Right kidney (tissue), 1 donor: ENCODE data around the gene SEC22A.

ENCODE experiments used
- DNase-seq: peaks from one replicate; pipeline ENCODE4 v3.0.0-alpha.2; 2016

The SEC22A gene

DNA sequence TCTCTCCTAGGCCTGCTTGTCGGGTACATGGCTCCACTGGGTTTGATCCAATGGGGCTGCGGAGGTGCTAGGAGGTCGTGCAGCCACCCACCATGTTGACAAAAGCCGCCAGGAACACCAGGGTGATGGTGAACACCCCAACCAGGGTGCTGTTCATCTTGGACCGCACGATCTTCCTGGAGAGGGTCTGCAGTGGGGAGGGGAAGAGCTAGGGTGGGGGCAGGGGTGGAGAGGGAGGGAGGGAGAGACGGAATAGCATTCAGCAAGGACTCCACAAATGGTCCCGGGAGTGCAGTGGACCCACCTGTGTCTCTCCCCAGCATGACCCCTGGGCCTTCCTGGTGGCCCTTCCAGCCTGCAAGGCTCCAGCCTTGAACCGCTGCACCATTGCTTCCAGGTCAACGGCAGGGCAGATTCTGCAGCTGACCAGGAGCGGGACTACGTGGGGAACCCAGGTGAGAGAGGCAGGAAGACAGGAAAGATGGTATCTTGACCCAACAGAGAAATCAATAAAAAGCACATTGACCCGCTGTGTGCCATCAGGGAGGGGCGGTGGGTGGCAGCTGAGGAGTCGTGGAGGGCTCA, 102.3 kb downstream of the SEC22A start:
- no peak for DNase-seq

DNA sequence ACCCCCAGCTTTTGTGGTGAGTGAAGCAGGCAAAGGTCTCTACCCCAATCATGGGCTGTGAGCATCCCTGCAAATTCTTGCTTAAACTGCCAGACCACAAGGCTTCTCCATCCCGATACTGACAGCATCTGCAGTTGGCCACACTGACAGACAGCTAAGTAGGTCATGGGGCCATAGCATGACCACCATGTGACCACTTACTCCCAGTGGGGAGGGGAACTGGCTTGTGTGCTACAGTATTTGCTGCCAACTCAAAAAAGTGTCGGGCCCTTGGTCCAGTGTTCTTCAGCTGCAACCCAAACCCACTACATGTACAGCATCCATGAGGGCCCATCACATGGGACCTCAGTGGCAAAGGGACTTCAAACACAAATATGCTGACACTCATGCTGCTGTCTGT, 103.4 kb downstream of the SEC22A start:
- DNase-seq: no peak

DNA sequence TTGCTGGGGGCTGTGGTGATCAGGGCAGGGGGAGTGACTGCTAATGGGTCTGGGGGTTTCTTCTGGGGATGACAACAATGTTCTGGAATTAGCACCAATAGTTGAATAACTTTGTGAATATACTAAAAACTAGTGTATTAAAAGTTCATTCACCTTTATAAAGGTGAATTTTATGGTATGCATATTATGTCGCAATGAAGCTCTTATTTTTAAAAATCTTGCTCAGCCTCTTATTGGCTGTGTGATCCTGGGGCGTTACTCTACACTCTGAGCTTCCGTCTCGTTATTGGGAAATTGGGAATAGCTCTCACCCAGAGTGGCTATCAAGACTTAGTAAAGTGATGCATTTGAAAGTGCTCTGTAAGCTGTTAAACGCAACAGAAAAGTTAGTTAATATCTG, 105.3 kb downstream of the SEC22A start:
- no peak for DNase-seq

GRCh38 chr3:123310186-123310585, 108.4 kb downstream of the SEC22A start:
- DNase-seq: no peak

DNA sequence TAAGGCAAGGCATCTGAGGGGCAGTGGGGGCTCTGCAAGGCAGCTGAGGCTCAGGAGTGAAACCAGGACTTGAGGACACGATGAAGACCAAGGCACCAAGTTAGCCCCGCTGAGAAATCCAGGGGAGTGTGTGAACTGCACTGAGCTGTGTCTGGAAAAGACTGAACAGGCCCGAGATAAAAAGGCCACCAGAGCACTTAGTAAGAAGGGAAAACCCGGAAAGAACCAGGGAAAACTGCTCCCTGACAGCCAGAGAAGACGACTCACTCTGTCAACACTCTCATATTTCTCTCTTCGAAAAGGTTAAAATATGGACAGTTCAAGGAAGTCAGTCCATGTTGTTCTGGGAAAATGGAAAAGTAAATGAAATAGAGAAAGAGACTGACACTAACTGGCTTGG, 109.0 kb downstream of the SEC22A start:
- DNase-seq: no peak

GRCh38 chr3:123311201-123311600, 109.5 kb downstream of the SEC22A start:
- DNase-seq: no peak

GRCh38 chr3:123312331-123313265, 110.9 kb downstream of the SEC22A start:
- DNase-seq: no peak

DNA sequence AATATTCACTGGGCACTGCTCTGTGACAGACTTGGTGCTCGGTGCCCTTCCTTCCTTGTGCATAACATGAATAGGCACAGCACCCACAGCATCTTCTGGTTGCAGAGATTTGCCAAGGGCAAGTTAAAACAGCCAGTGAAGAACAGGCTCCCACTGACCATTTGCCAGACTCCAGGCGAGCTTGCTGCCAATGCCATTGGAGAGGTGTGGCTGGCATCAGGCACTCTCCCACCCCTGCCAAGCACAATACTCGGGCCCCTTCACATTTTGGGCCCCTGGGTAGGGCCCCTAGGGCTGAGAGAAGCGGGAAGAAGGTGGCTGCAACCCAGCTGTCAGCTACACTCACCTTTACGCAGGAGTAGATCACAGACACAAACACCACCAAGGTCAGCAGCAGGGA, 112.1 kb downstream of the SEC22A start:
- no peak for DNase-seq

GRCh38 chr3:123314359-123315270, 112.9 kb downstream of the SEC22A start:
- DNase-seq: no peak

- no peak for DNase-seq
Observed at GRCh38 chr3:123315271-123315595, 113.5 kb downstream of the SEC22A start.

DNA sequence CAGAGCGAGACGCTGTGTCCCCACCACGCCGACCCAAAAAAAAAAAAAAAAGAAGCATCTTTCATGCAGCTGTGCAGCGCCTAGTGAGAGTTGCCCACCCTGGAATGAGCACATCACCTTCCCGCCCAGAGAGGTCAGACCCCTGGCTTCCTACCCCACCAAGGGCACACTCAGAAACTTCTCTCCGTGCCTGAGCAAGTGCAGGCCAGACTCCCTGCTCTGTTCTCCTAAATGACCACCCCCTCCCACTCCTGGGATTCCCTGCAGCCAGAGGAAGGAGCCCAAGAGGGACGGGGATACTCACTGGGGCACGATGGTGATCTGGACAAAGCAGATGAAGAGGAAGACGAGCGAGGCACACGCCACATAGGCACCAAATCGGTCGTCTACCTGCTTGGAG, 116.0 kb downstream of the SEC22A start:
- DNase-seq: no peak

- DNase-seq: no peak
Observed at GRCh38 chr3:123318374-123318773, 116.6 kb downstream of the SEC22A start.

- DNase-seq: no peak
Observed at GRCh38 chr3:123319760-123320159, 118.0 kb downstream of the SEC22A start.

DNA sequence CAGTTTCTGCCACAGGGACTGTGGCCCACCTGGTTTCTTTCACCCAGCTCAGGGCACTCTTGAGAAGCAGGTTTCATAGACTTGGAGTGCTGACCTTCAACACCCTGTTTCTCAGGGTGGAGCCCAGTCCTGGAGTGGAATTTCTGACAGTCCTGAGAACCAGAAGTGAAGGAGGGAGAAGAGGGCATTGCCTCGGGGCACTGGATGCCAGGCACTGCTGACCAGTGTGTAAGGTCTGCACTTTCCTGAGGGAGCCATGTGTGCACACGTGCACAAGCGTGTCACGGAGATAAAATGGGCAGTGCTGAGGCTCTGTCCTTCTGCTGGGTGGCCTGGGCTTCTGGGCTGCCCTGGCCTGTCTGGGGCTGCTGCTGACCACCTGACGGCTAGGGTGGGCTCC, 118.5 kb downstream of the SEC22A start:
- no peak for DNase-seq

DNA sequence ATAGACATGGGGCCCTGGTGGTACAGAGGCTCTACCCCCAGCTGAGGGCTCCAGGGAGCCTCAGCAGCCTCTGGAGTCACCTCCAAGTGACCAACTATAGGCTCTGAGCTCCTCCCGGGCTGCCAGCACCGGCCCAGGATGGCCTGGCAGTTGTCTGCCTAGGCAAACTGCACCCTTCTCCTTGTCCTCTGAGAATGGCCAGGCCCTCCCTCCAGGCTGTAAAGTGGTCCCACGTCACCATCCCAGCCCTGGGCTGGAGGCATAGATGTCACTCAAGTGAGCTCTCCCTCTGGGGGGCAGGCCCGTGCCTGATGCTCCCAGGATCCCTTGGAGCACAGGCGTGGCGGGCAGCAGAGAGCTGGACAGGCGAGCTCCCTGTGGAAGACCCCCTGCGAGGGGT, 120.1 kb downstream of the SEC22A start:
- DNase-seq: no peak

DNA sequence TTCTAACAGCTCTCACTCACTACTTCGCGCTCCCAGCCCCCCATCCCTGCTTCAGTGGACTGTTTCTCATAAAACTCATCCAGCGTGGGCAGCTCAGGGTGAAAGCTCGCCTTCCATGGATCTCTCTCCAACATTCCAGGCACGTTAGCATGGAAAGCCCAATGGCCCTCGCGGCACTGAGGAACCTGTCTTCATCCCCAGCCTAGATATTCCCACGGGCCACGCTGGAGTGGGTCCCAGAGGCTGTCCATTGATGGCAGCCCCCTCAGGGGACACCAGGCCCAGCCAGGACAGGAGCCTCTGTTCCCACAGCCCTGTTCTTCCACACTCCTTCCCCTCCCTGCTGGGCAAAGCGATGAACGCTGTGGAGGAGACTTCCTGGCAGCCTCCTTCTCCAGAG, 121.1 kb downstream of the SEC22A start:
- no peak for DNase-seq
